ENCODE measurements around the gene UTS2B. TPM values are rescaled to one million over a fixed set of nuclear protein-coding genes. Genes with fewer than 3 reads are reported as not detected.

Gene UTS2B
- total RNA-seq, 1 donor from 2014 or later, result 0.75 TPM

DNA sequence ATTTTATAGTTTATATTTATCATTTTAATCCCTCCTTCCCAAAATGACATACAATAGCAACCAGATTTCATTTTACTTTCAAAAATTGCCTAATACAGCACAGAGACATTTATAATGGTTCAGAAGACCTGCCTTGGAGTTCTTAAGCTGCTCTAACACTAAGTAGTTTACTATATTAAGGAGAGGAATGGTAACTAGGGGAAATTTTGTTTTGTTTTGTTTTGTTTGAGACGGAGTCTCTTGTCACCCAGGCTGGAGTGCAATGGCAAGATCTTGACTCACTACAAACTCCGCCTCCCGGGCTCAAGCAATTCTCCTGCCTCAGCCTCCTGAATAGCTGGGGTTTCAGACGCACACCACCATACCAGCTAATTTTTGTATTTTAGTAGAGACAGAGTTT is 23.9 kb downstream of the UTS2B start:
- H3K4me1 ChIP-seq, result no peaks in the 10 kb centered on the region
- H3K4me3 ChIP-seq, result no peak overlapping the region
- TF ChIP-seq, protein P1, sequence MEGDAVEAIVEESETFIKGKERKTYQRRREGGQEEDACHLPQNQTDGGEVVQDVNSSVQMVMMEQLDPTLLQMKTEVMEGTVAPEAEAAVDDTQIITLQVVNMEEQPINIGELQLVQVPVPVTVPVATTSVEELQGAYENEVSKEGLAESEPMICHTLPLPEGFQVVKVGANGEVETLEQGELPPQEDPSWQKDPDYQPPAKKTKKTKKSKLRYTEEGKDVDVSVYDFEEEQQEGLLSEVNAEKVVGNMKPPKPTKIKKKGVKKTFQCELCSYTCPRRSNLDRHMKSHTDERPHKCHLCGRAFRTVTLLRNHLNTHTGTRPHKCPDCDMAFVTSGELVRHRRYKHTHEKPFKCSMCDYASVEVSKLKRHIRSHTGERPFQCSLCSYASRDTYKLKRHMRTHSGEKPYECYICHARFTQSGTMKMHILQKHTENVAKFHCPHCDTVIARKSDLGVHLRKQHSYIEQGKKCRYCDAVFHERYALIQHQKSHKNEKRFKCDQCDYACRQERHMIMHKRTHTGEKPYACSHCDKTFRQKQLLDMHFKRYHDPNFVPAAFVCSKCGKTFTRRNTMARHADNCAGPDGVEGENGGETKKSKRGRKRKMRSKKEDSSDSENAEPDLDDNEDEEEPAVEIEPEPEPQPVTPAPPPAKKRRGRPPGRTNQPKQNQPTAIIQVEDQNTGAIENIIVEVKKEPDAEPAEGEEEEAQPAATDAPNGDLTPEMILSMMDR (IDR thresholded peaks at IDR 0.05), result no peak
- no peak for DNase-seq
- H3K36me3 ChIP-seq, result no peaks in the 10 kb centered on the region
- intact Hi-C loops (cut with DNase I), result no loop called here
- H3K27me3 ChIP-seq, result no peaks in the 10 kb centered on the region
- ATAC-seq, result no peak
- H3K27ac ChIP-seq, result no peak overlapping the region
- no peaks in the 10 kb centered on the region for H3K9me3 ChIP-seq

DNA sequence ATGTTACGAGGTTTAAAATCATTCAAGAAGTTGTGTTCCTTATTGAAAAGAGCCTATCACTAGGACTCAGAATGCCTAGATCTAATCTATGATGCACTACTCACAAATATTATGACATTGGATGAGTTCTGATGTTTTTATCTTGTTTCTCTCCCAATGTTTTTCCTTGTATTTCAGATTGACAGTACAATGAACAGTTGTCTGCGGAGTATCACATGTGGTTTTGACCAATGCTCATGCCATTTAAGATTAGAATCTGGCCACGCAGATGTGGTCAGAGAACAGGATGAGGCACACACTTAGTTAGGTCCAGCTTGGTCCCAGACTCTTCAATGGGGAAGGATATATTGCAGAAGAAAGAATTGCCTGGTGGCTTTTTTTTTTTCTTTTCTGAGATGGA is 26.7 kb downstream of the UTS2B start:
- intact Hi-C loops (cut with DNase I), result no loop called here
- Histone ChIP-seq H3K27ac (no peak overlapping the region), H3K27me3 (no peaks in the 10 kb centered on the region), H3K9me3 (no peaks in the 10 kb centered on the region), H3K4me1 (no peaks in the 10 kb centered on the region), H3K4me3 (no peak overlapping the region), H3K36me3 (no peaks in the 10 kb centered on the region)
- ATAC-seq, result no peak
- TF ChIP-seq, protein P1 (IDR thresholded peaks at IDR 0.05), result no peak
- no peak for DNase-seq

DNA sequence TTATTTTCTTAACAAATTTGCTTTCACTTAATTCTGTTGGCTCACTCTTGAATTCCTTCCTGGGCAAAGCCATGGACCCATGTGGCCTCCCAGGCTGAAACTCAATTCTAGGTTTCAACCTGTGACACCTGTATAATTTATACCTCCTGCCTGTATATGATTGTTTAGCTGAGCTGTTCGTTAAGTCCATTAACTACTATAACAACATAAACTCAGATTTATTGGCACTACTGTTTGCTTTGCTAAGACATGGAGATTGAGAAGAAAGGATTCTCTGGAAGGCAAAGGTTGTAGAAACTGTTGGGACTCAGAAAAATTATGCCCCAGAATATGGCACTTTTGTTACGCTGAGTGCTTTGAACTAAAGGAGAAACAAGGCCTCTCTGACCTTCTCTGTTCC is 27.9 kb downstream of the UTS2B start:
- Histone ChIP-seq H3K4me1 (no peaks in the 10 kb centered on the region), H3K36me3 (no peaks in the 10 kb centered on the region), H3K9me3 (no peaks in the 10 kb centered on the region), H3K27me3 (no peaks in the 10 kb centered on the region), H3K4me3 (no peak overlapping the region), H3K27ac (no peak overlapping the region)
- TF ChIP-seq, protein P1 (IDR thresholded peaks at IDR 0.05), result no peak
- DNase-seq, result no peak
- ATAC-seq, result no peak
- intact Hi-C loops (cut with DNase I), result no loop called here

DNA sequence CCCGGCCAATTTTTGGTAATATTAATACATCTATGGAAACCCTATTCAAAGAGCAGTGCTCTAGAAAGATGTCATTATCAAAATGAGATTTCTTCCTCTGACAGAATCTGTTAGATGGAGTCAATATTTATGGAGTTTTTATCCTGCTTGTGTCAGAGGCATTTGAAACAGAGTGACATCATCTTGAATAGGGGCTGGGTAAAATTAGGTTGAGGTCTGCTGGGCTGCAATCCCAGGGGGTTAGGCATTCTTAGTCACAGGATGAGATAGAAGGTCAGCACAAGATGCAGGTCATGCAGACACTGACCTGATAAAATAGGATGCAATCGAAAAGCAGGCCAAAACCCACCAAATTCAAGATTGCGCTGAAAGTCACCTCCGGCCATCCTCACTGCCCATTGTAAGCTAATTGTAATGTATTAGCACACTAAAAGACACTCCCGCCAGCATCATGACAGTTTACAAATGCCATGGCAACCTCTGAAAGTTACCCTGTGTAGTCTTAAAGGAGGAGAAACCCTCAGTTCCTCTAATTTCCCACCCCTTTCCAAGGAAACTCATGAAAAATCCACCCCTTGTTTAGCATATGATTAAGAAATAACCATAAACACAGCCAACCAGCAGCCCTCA is 28.4 kb downstream of the UTS2B start:
- H3K4me1 ChIP-seq, result no peaks in the 10 kb centered on the region
- no peaks in the 10 kb centered on the region for H3K27me3 ChIP-seq
- H3K9me3 ChIP-seq, result no peaks in the 10 kb centered on the region
- intact Hi-C loops (cut with DNase I), result no loop called here
- no peak overlapping the region for H3K27ac ChIP-seq
- DNase-seq (no peak), ATAC-seq (no peak)
- H3K36me3 ChIP-seq, result no peaks in the 10 kb centered on the region
- H3K4me3 ChIP-seq, result no peak overlapping the region
- TF ChIP-seq, protein P1 (IDR thresholded peaks at IDR 0.05), result no peak

DNA sequence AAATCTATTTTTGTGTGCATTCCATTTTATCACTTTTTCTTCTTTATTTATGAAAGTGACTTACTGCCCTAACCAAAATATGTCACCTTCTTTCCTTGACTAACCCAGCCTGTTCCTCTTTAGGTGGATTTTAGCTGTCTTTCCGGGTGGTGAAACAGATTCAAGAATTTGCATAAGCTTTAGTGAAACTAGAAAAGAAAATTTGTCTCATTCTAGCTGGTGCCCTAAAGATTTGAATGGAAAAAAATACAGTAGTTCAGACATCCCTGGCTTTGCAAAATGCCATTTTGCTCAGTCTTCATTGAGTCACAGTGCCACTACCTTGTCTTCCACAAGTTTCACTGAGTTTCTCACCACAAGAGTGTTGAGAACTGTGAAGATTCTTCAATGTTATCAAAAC is 29.3 kb downstream of the UTS2B start:
- no peak overlapping the region for H3K27ac ChIP-seq
- no peaks in the 10 kb centered on the region for H3K9me3 ChIP-seq
- ATAC-seq, result no peak
- H3K4me3 ChIP-seq, result no peak overlapping the region
- H3K36me3 ChIP-seq, result no peaks in the 10 kb centered on the region
- no peak for DNase-seq
- TF ChIP-seq, protein P1 (IDR thresholded peaks at IDR 0.05), result no peak
- intact Hi-C loops (cut with DNase I), result no loop called here
- H3K4me1 ChIP-seq, result no peaks in the 10 kb centered on the region
- H3K27me3 ChIP-seq, result no peaks in the 10 kb centered on the region

DNA sequence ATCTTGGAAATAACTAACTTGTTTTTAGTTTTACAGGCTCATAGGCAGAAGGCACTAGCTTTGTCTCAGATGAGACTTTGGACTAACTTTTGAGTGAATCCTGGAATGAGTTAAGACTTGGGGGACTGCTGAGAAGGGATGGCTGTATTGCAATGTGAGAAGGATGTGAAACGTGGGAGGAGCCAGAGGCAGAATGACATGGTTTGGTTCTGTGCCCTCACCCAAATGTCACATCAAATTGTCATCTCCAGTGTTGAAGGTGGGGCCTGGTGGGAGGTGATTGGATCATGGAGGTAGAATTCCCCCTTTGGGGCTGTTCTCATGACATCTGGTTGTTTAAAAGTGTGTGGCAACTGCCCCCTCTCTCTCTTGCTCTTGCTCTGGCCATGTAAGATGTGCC is 29.9 kb downstream of the UTS2B start:
- Histone ChIP-seq H3K4me3 (no peak overlapping the region), H3K27ac (no peak overlapping the region), H3K9me3 (no peaks in the 10 kb centered on the region), H3K4me1 (no peaks in the 10 kb centered on the region), H3K27me3 (no peaks in the 10 kb centered on the region), H3K36me3 (no peaks in the 10 kb centered on the region)
- TF ChIP-seq, protein P1 (IDR thresholded peaks at IDR 0.05), result no peak
- no peak for ATAC-seq
- intact Hi-C loops (cut with DNase I), result no loop called here
- DNase-seq, result no peak

Measured in upper lobe of right lung (tissue), 1 donor.